ENCODE results near the gene MSS51.

The MSS51 gene

GRCh38 chr10:73433538-73433867 is at the start of gene MSS51:
Gene MSS51 (minus strand): TSS chr10:73433561. CDS start chr10:73428284, 5,277 bp downstream.
- DNase-seq: no peak

DNA sequence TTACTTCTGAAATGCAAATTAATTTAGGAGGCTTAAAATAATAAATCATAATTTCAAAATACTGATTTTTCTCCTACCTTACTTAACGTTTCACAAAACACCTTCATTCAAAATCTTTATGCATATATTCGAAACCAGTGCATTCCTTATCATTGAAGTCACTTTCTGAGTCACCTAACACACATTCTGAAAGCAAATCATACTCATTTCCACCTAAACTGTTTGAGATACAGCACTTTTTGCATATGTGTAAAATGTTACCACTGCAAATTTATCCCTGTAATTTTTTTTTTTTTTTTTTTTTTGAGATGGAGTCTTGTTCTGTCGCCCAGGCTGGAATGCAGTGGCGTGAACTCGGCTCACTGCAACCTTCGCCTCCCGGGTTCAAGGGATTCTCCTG is 46.8 kb upstream of the MSS51 start:
- no peak for DNase-seq

DNA sequence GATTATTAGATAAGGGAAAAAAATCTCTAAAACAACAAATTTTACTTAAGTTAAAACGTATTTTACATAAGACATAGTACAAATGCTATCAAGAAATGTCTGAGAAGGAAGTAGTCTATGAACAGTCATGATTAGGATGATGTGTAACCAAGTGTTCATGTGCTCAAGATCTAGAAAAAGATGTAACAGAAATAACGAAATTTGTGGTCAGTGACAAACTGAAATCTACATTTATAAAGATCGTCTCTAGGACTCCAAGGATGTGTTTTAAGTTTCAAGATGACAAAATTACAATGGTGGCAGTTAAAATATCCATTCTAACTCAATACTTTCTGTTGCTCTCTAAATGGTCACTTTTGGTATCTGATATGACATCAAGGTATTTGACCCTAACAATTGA is 45.3 kb upstream of the MSS51 start:
- no peak for DNase-seq

GRCh38 chr10:73471226-73471625 is 37.9 kb upstream of the MSS51 start:
- no peak for DNase-seq

DNA sequence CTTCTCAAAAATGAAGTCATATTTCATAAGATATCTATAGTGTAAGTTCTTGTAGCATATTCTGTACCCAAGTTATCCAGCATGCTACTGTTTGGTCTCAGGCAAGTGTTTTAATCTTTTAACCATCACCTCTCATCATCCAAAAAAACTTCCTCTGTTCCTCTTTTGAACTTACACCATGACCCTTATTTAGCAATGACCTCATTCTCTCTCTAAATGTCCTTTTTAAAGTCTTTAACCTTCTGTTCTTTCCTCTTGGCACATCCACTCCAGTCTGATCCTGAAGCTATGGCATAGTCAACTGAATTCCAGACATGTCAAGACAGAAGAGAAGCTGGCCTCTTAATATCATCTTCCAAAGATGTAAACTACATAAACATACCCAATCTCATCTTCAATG is 36.2 kb upstream of the MSS51 start:
- DNase-seq: no peak

- no peak for DNase-seq
These were observed 33.8 kb upstream of the MSS51 start for GRCh38 chr10:73467206-73467605.

- no peak for DNase-seq
These were observed 32.8 kb upstream of the MSS51 start for GRCh38 chr10:73465978-73466726.

GRCh38 chr10:73460897-73461296 is 27.5 kb upstream of the MSS51 start:
- no peak for DNase-seq

DNA sequence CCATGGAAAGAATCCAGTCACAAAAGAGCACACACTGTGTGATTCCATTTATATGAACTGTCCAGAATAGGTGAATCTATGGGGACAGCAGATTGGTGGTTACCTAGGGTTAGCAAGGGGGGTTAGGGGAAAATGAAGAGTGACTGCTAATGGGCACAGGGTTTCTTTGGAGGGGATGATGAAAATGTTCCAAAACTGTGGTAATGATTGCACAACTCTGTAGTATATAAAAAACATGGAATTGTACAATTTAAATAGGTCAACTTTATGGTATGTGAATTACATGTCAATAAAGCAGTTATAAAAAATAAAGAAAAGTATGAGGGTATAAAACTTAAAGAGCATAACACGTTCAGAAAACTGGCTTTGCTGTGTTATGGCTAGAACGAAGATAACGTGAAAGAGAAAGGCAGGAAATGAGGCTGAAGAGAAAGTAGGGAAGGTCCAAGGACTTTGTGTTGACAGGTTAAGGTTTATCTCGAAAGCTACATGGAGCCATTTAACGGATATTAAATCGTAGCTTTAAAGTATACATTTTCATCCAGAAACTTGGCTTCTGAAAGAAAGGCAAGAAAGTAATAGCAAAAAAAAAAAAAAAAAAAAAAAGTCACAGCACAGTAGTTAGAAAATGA is 26.4 kb upstream of the MSS51 start:
- no peak for DNase-seq

GRCh38 chr10:73456187-73456890 is 23.0 kb upstream of the MSS51 start:
- no peak for DNase-seq

GRCh38 chr10:73449113-73449512 is 15.8 kb upstream of the MSS51 start:
- DNase-seq: no peak

DNA sequence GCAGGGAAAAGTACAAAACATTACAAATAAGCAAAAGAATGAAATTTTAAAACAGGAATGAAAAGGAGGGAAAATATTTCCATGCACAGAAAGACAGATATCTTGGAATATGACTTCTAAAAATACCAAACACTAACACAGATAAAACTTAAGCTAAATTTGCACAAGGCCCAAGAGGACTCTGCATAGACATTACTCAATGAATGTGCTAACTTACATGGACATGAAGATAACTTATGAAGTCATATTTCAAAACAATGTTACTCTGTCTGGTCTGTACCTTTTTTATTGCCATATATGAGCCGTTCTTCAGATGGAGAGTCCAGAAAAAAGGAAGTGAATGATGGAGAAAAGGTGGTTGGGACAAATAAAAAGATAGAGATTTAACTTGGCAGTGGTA is 15.0 kb upstream of the MSS51 start:
- DNase-seq: no peak

DNA sequence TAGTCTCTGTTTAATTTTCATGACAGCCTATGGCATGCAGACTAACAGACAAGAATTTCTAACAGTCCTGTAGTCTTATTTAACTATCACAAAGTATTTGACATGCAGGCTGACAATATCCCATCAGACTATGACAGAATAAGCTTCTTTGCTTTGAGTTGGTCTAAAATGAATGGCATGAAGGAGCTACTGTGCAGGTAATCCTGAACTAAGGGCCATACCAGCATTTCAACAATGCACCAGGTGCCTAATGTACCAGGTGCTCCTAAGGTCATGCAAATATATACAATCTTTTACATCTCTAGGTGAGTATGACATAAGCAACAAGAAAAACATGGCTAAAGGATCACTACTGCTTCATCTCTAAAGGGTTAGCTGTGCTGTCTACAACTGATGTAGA is 13.6 kb upstream of the MSS51 start:
- no peak for DNase-seq

GRCh38 chr10:73444457-73444856 is 11.1 kb upstream of the MSS51 start:
- DNase-seq: no peak

DNA sequence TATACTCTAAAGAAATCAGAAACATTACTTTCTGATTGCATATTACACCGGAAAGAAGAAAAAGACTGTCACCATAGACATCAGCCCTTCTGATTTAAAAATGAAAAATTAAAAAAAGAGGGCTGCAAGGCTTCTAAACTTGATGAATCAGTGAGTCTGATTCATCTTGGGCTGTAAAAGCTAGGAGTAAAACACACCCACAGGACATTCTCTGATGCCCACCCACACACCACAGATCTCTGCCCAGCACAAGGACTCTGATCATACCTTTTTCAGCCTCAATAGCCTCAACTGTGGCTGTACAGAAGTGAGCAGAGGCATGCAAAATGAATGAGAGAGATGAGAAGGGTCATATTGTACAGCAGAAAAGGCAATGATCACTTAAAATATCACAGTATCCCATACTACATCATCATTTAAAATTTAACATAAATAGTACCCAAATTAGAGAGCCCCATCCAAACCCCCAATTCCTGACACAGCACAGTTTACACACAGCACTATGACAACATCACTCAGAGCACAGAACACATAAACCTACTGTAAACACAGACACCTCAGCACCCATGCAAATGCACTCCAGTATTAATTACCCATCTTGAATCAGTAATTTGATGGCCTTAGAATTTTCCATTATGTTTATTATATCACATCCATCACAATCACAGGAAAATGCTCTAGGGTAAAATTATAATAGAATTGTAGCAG is 6.4 kb upstream of the MSS51 start:
- no peak for DNase-seq

DNA sequence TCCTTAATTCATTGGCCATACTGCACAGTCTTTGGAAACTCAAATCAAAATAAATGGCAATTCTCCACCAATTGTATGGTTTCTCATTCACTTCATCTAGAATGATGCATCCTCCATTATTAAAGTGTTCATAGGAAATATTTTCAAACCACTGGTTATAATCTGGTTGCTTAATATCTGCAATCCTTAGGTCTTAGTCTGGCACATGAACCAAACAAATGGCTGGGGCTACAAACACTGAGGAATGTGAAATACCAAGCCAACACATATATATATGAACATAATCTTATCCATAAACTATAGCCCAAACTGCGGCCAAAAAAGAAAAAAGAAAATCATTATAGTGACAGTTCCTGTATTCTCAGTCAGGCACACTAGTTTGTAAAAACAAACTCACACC is 5.7 kb upstream of the MSS51 start:
- DNase-seq: no peak

DNA sequence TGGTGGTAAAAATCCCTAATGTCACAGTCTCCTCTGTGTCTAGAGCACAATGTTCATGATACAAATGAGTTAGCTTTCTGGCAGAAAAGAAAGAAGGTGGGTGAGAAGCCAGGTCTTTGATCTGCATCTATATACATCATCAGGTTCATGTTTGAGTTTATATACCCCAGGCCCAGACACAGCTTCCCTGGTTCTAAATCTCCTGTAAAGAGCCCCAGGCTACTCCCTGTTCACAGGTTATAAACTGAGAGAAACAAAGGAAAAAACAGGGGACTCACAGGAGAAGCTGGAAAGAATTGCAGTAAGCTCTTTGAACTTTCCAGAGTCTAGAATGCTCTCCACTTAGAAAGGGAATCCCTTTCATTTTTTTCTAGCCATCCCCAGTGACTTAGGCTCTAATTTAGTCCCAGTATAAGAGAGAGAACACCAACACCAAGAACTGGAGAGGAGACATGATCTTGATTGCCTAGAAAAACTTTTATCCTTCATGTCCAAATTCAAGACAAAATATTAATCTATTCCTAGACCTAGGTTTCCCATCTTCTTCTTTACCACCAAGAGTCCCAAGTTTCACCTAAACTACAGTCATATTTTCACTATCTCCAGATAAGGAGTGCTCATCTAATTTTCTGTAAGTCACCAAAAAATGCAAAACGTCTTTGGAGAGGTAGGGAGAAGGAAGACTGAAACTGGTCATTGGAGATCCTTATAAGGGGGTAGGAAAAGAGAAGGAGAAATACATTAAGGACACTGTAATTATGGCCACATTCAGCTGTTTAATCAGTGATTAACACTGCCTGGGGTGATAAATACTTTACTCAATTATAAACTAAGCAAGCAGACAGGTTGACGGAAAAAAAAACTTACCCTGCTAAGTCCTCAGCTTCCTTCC is 469 bp downstream of the MSS51 start:
- no peak for DNase-seq

GRCh38 chr10:73426318-73426717 is 7.0 kb downstream of the MSS51 start:
- no peak for DNase-seq

DNA sequence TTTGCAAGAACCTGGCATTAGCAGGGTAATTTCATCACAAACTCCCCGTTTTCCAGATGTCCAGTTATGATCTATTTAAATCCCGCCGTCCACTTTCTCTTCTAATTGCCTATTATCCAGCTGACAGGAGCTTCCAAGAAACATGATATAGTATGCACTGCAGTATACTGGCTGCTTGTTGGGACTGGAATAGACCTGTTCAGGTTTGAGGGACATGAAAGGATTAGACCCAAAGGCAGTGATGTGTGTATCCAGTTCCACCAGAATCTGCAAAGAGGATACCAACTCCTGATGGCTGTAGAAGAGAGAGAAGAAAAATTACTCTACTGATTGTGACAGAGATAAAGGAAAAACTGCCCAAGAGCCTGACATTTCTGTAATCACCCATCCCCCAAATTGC is 8.9 kb downstream of the MSS51 start:
- no peak for DNase-seq

GRCh38 chr10:73423309-73423708 is 10.1 kb downstream of the MSS51 start:
- no peak for DNase-seq

DNA sequence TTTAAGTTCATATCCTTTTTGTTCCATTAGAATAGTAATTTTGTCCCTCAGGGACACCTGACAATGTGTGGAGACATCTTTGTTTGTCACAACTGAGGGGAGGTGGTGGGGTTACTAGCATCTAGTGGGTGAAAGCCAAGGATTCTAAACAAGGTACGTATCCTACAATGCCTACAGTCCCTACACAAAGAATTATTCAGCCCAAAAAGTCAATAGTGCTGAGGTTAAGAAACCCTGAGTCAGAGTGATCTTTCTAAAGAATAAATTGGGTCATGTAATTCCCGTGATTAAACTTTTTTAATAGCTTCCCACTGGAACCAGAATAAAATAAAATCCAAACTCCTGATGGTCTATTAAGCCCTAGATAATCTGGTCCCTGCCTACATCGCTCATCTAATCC is 16.8 kb downstream of the MSS51 start:
- DNase-seq: no peak

DNA sequence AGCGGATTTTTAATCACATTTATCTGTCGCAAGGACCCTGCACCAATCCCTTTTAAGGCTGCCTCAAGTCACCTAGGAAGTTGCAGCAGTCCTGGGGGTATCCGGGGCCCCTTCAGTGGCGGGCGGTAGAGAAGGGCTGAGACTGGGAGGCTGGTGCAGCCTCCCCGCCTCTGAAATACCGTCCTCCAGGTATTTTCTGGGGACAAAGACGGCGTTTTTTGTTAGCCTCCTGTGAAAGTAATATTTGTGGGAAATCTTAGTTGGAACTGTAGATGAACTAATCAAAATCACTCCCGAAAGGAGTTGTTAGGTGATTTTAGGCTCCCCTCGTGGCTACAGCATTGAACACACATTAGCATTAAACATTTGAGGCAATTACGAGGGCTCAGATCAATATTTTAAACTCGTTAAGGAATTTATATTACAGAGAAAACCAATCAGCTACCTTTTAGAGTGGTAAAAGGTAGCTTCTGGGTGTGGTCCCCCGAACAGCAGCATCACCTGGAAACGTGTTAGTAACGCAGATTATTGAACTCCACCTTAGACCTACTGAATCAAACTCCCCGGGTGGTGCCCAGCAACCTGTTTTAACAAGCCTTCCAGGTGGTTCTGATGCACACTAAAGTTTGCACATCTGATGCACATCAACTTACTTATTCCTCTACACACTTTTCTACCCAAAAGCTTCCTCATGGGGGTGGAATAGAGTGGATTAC is 19.0 kb downstream of the MSS51 start:
- peak; percentile 63 for DNase-seq
